H9 (cell line): ENCODE results near the gene PTPRN2. TPM values are rescaled to one million over a fixed set of nuclear protein-coding genes. Genes with fewer than 3 reads are reported as not detected.

Experiments used
- DNase-seq: peaks from one replicate; pipeline ENCODE4 v3.0.0-alpha.2; 2017
- H2AFZ ChIP-seq: one replicate; pipeline ENCODE4 v1.6.1; 2013; ENCODE audit warnings: mild to moderate bottlenecking, low read length, control low read depth, moderate library complexity
- H2AK5ac ChIP-seq: 2 replicates; pipeline ENCODE4 v1.6.1; 2013; ENCODE audit warnings: low read length, control low read depth, mixed read lengths; ENCODE audit not compliant: insufficient read length
- H2BK120ac ChIP-seq: one replicate; pipeline ENCODE4 v1.6.1; 2013; ENCODE audit warnings: low read depth, mild to moderate bottlenecking, low read length, control low read depth, inconsistent platforms; ENCODE audit not compliant: poor library complexity, severe bottlenecking
- H2BK12ac ChIP-seq: 2 replicates; pipeline ENCODE4 v1.6.1; 2013; ENCODE audit warnings: low read length, control low read depth, mixed read lengths, low read depth; ENCODE audit not compliant: insufficient read length
- H2BK15ac ChIP-seq: 2 replicates; pipeline ENCODE4 v1.6.1; 2013; ENCODE audit warnings: low read depth, low read length, control low read depth
- H2BK20ac ChIP-seq: one replicate; pipeline ENCODE4 v1.6.1; 2013; ENCODE audit warnings: low read depth, mild to moderate bottlenecking, low read length, control low read depth, inconsistent platforms; ENCODE audit not compliant: poor library complexity, severe bottlenecking
- H2BK5ac ChIP-seq: 2 replicates; pipeline ENCODE4 v1.6.1; 2013; ENCODE audit warnings: low read length, control low read depth, mixed read lengths; ENCODE audit not compliant: insufficient read length
- H3K14ac ChIP-seq: 2 replicates; pipeline ENCODE4 v1.6.1; 2013; ENCODE audit warnings: low read length, control low read depth; ENCODE audit not compliant: insufficient read depth
- H3K18ac ChIP-seq: 2 replicates; pipeline ENCODE4 v1.6.1; 2013; ENCODE audit warnings: low read depth, mild to moderate bottlenecking, mixed read lengths, low read length, control low read depth; ENCODE audit not compliant: insufficient read length
- H3K23ac ChIP-seq: 2 replicates; pipeline ENCODE4 v1.6.1; 2013; ENCODE audit warnings: low read length, control low read depth, mixed read lengths, low read depth; ENCODE audit not compliant: insufficient read length
- H3K23me2 ChIP-seq: 2 replicates; pipeline ENCODE4 v1.6.1; 2013; ENCODE audit warnings: low read depth, mild to moderate bottlenecking, mixed read lengths, low read length, control low read depth; ENCODE audit not compliant: insufficient read length, poor library complexity, severe bottlenecking
- H3K27ac ChIP-seq: 2 replicates; pipeline ENCODE4 v1.5.1; 2013; ENCODE audit warnings: low read length, control low read depth, mixed read lengths, low read depth; ENCODE audit not compliant: insufficient read length
- H3K27me3 ChIP-seq: 2 replicates; pipeline ENCODE4 v1.6.1; 2013; ENCODE audit warnings: low read length, control low read depth, inconsistent platforms; ENCODE audit not compliant: insufficient read depth
- H3K4ac ChIP-seq: 2 replicates; pipeline ENCODE4 v1.6.1; 2013; ENCODE audit warnings: low read depth, mild to moderate bottlenecking, control low read depth, inconsistent platforms, low read length, moderate library complexity
- H3K4me1 ChIP-seq: 2 replicates; pipeline ENCODE4 v1.6.1; 2013; ENCODE audit warnings: low read length, control low read depth, inconsistent platforms; ENCODE audit not compliant: insufficient read depth
- H3K4me2 ChIP-seq: 2 replicates; pipeline ENCODE4 v1.6.1; 2013; ENCODE audit warnings: low read length, control low read depth, mixed read lengths; ENCODE audit not compliant: insufficient read length, insufficient read depth
- H3K56ac ChIP-seq: 2 replicates; pipeline ENCODE4 v1.6.1; 2013; ENCODE audit warnings: low read depth, mild to moderate bottlenecking, mixed read lengths, low read length, control low read depth; ENCODE audit not compliant: insufficient read length
- H3K79me1 ChIP-seq: 2 replicates; pipeline ENCODE4 v1.6.1; 2013; ENCODE audit warnings: low read depth, mild to moderate bottlenecking, moderate library complexity, low read length, control low read depth, inconsistent platforms; ENCODE audit not compliant: insufficient read depth, poor library complexity, severe bottlenecking
- H3K79me2 ChIP-seq: 2 replicates; pipeline ENCODE4 v1.6.1; 2013; ENCODE audit warnings: low read length, control low read depth, inconsistent platforms; ENCODE audit not compliant: insufficient read depth
- H3K9ac ChIP-seq: 2 replicates; pipeline ENCODE4 v1.6.1; 2013; ENCODE audit warnings: low read length, control low read depth, mixed read lengths; ENCODE audit not compliant: insufficient read length; ENCODE audit errors: extremely low read depth
- H3K9me3 ChIP-seq: one replicate; pipeline ENCODE4 v1.6.1; 2013; ENCODE audit warnings: low read depth, low read length, inconsistent platforms; ENCODE audit not compliant: control insufficient read depth
- H3T11ph ChIP-seq: one replicate; pipeline ENCODE4 v1.6.1; 2013; ENCODE audit warnings: mild to moderate bottlenecking, low read length, control low read depth, inconsistent platforms
- H4K20me1 ChIP-seq: one replicate; pipeline ENCODE4 v1.6.1; 2013; ENCODE audit not compliant: control insufficient read depth, insufficient read length, insufficient read depth
- H4K5ac ChIP-seq: 2 replicates; pipeline ENCODE4 v1.6.1; 2013; ENCODE audit warnings: low read depth, mild to moderate bottlenecking, mixed read lengths, low read length, control low read depth; ENCODE audit not compliant: insufficient read length
- H4K8ac ChIP-seq: replicated peaks from 2 replicates; pipeline ENCODE4 v1.6.1; 2013; ENCODE audit warnings: low read length, control low read depth, mixed read lengths, low read depth; ENCODE audit not compliant: insufficient read length
- H4K91ac ChIP-seq: 2 replicates; pipeline ENCODE4 v1.6.1; 2013; ENCODE audit warnings: low read depth, mild to moderate bottlenecking, moderate library complexity, mixed read lengths, low read length, control low read depth; ENCODE audit not compliant: insufficient read length
- H3K27ac Mint-ChIP-seq, 3 experiments: 2 replicates in 2 of 3; 3 replicates in 1 of 3; pipeline ENCODE4 v1.8.0; 2020 to 2021; ENCODE audit warnings: mixed read lengths in 3 of 3, mild to moderate bottlenecking in 1 of 3, moderate library complexity in 1 of 3
- H3K27me3 Mint-ChIP-seq: 2 replicates; pipeline ENCODE4 v1.8.0; 2021; ENCODE audit warnings: low read depth, mild to moderate bottlenecking, moderate library complexity, mixed read lengths
- H3K36me3 Mint-ChIP-seq, 3 experiments: 2 replicates in 2 of 3; 3 replicates in 1 of 3; pipeline ENCODE4 v1.8.0; 2020 to 2021; ENCODE audit warnings: low read depth in 3 of 3, mixed read lengths in 3 of 3; ENCODE audit not compliant: insufficient read depth in 1 of 3
- H3K4me1 Mint-ChIP-seq, 2 experiments: 2 replicates each; pipeline ENCODE4 v1.8.0; 2020; ENCODE audit warnings: mixed read lengths in 2 of 2
- H3K4me3 Mint-ChIP-seq, 2 experiments: 2 replicates in 1 of 2; 3 replicates in 1 of 2; pipeline ENCODE4 v1.8.0; 2020 to 2021; ENCODE audit warnings: mild to moderate bottlenecking in 2 of 2, mixed read lengths in 2 of 2, moderate library complexity in 1 of 2
- H3K9me3 Mint-ChIP-seq, 2 experiments: 2 replicates in 1 of 2; 3 replicates in 1 of 2; pipeline ENCODE4 v1.8.0; 2020; ENCODE audit warnings: mild to moderate bottlenecking in 2 of 2, mixed read lengths in 2 of 2, moderate library complexity in 1 of 2
- WGBS: extraction: QIAGEN DNeasy Blood & Tissue Kit; methylation state at CpG from one replicate; pipeline ENCODE4 v1.1.7; 2013; ENCODE audit warnings: missing lambda C conversion rate, low lambda C conversion rate, mixed read lengths; ENCODE audit not compliant: insufficient read length; ENCODE audit errors: extremely low coverage; 5-methylcytosine and 5-hydroxymethylcytosine counted together
- total RNA-seq: library from RNA; stranded (reverse); gene quantifications from 2 replicates; pipeline ENCODE4 v1.2.1, GENCODE V29; 2021
- TF ChIP-seq, protein P1 (sequence below): fragments of 200-600 bp; sonication (generic); conservative IDR thresholded peaks from 3 replicates; pipeline ENCODE4 v1.8.0; 2021; ENCODE audit warnings: antibody characterized with exemption, mild to moderate bottlenecking

The PTPRN2 gene
- total RNA-seq, 1 experiment from 2014 or later = 5.2 TPM

DNA sequence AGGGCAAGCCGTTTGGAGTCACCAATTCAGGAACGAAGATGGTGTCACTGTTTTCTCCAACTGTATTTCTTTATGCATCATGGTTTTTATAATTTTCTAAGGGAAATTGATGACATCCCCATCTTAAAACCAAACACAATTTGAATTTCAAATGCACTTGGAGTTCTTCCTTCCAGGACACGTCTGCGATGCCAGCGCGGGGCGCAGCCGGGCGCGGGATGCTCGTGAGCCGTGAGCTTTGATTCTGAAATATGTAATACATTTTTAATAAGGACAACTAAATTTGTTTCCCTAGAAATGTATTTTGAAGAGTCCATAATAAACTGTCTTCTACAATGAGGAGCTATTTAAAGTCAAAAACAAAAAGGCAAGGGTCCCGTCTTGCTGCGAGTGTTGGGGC, 758.7 kb downstream of the PTPRN2 start:
- no peak overlapping the region for H2BK120ac ChIP-seq
- Mint-ChIP-seq H3K27ac (no peak overlapping the region), H3K9me3 (no peaks in the 10 kb centered on the region), H3K4me3 (no peak overlapping the region), H3K4me1 (peaks cover 15 to 16% of the 10 kb centered on the region in 2 experiments), H3K27me3 (peaks cover 8% of the 10 kb centered on the region), H3K36me3 (no peaks in the 10 kb centered on the region)
- TF ChIP-seq, protein P1, sequence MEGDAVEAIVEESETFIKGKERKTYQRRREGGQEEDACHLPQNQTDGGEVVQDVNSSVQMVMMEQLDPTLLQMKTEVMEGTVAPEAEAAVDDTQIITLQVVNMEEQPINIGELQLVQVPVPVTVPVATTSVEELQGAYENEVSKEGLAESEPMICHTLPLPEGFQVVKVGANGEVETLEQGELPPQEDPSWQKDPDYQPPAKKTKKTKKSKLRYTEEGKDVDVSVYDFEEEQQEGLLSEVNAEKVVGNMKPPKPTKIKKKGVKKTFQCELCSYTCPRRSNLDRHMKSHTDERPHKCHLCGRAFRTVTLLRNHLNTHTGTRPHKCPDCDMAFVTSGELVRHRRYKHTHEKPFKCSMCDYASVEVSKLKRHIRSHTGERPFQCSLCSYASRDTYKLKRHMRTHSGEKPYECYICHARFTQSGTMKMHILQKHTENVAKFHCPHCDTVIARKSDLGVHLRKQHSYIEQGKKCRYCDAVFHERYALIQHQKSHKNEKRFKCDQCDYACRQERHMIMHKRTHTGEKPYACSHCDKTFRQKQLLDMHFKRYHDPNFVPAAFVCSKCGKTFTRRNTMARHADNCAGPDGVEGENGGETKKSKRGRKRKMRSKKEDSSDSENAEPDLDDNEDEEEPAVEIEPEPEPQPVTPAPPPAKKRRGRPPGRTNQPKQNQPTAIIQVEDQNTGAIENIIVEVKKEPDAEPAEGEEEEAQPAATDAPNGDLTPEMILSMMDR = no peak
- H3K9me3 ChIP-seq = no peaks in the 10 kb centered on the region
- no peak overlapping the region for H3K4me2 ChIP-seq
- H3K79me2 ChIP-seq = no peaks in the 10 kb centered on the region
- H2BK12ac ChIP-seq = no peak overlapping the region
- no peaks in the 10 kb centered on the region for H4K20me1 ChIP-seq
- no peak overlapping the region for H2BK20ac ChIP-seq
- no CpG with 5 or more reads among the region's 14 CpGs for WGBS
- H3K23ac ChIP-seq = no peak overlapping the region
- H2BK15ac ChIP-seq = no peak overlapping the region
- no peak overlapping the region for H3T11ph ChIP-seq
- no peak overlapping the region for H3K18ac ChIP-seq
- no peak for DNase-seq
- H2BK5ac ChIP-seq = no peak overlapping the region
- no peak overlapping the region for H3K14ac ChIP-seq
- H3K4me1 ChIP-seq = no peaks in the 10 kb centered on the region
- no peak overlapping the region for H2AFZ ChIP-seq
- no peaks in the 10 kb centered on the region for H3K23me2 ChIP-seq
- H3K4ac ChIP-seq = no peak overlapping the region
- H4K8ac ChIP-seq = no peak overlapping the region
- H4K91ac ChIP-seq = no peak overlapping the region
- no peak overlapping the region for H2AK5ac ChIP-seq
- H3K9ac ChIP-seq = no peak overlapping the region
- no peak overlapping the region for H3K27ac ChIP-seq
- H3K27me3 ChIP-seq = no peaks in the 10 kb centered on the region
- H3K79me1 ChIP-seq = no peaks in the 10 kb centered on the region
- H3K56ac ChIP-seq = no peak overlapping the region
- no peak overlapping the region for H4K5ac ChIP-seq
